ENCODE measurements around the gene COL5A3.

GRCh38 chr19:10005632-10006334 lies 4.5 kb downstream of the COL5A3 start:
- TF ChIP-seq POLR2A (IDR thresholded peaks at IDR 0.05) (no peak), CTCF (IDR thresholded peaks at IDR 0.05 in 4 of 5, conservative IDR thresholded peaks at IDR 0.05 in 1 of 5) (no peak)
